HG02884 (cell line): Measurements from ENCODE around the gene TMEM117.

ENCODE experiments used
- ATAC-seq: cut with Tn5 transposase; IDR thresholded peaks from one replicate; pipeline ENCODE4 v1.9.1; 2021; ENCODE audit warnings: mild to moderate bottlenecking, moderate library complexity; ENCODE audit not compliant: unreplicated experiment

The TMEM117 gene

GRCh38 chr12:44260581-44260980 lies 424.7 kb downstream of the TMEM117 start:
- no peak for ATAC-seq

- no peak for ATAC-seq
Observed at GRCh38 chr12:44285321-44285960, 449.6 kb downstream of the TMEM117 start.

- peak; percentile 94 for ATAC-seq
Observed at GRCh38 chr12:44286336-44286735, 450.5 kb downstream of the TMEM117 start.

- ATAC-seq = no peak
Observed at GRCh38 chr12:44286821-44287505, 451.1 kb downstream of the TMEM117 start.

- no peak for ATAC-seq
Observed at GRCh38 chr12:44287545-44287944, 451.7 kb downstream of the TMEM117 start.

GRCh38 chr12:44294649-44295048 lies 458.8 kb downstream of the TMEM117 start:
- peak; percentile 97 for ATAC-seq

- ATAC-seq = no peak
Observed at GRCh38 chr12:44295958-44296623, 460.2 kb downstream of the TMEM117 start.

GRCh38 chr12:44296624-44297197 lies 460.8 kb downstream of the TMEM117 start:
- ATAC-seq = no peak

GRCh38 chr12:44299524-44299923 lies 463.6 kb downstream of the TMEM117 start:
- no peak for ATAC-seq

GRCh38 chr12:44307506-44308168 lies 471.8 kb downstream of the TMEM117 start:
- ATAC-seq = no peak

GRCh38 chr12:44313188-44313587 lies 477.3 kb downstream of the TMEM117 start:
- ATAC-seq = no peak

- ATAC-seq = no peak
Observed at GRCh38 chr12:44314007-44314500, 478.2 kb downstream of the TMEM117 start.

- ATAC-seq = peak; percentile 97
Observed at GRCh38 chr12:44317651-44318126, 481.8 kb downstream of the TMEM117 start.

GRCh38 chr12:44331269-44331668 lies 495.4 kb downstream of the TMEM117 start:
- ATAC-seq = no peak

- no peak for ATAC-seq
Observed at GRCh38 chr12:44334347-44334746, 498.5 kb downstream of the TMEM117 start.

- ATAC-seq = no peak
Observed at GRCh38 chr12:44335030-44335429, 499.1 kb downstream of the TMEM117 start.

- ATAC-seq = no peak
Observed at GRCh38 chr12:44336577-44336976, 500.7 kb downstream of the TMEM117 start.

- ATAC-seq = no peak
Observed at GRCh38 chr12:44342371-44342770, 506.5 kb downstream of the TMEM117 start.

- ATAC-seq = no peak
Observed at GRCh38 chr12:44347145-44347544, 511.3 kb downstream of the TMEM117 start.

GRCh38 chr12:44357494-44357893 lies 521.6 kb downstream of the TMEM117 start:
- ATAC-seq = no peak

- no peak for ATAC-seq
Observed at GRCh38 chr12:44358636-44359035, 522.8 kb downstream of the TMEM117 start.
